ENCODE results near the gene MAPT. TPM values are rescaled to one million over a fixed set of nuclear protein-coding genes. Genes with fewer than 3 reads are reported as not detected.

The MAPT gene
- total RNA-seq, 1 experiment from 2014 or later: 8.3 TPM

DNA sequence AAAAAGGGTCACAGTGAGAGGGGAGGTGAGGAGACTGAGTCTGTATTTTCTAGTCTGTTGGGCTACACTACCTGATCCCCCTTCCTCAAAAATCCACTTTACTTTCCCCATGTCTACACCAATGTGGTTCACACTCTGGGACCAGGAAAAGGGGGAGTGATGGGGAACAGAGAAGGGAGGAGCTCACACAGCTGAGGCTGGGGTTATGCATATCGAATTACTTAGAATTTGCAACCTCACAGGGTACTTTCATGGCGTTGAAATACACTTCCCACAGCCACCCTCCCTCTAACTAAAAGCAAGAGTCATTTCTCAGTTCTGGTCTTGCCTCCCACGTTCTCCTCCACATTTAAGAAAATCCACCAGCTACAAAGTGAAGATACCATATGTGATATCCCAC is 14.1 kb downstream of the MAPT start:
- H3K4me1 ChIP-seq (ENCODE audit: insufficient read depth, low read length, poor library complexity, severe bottlenecking): peaks cover 14% of the 10 kb centered on the region
- intact Hi-C loops (cut with micrococcal nuclease; ENCODE audit: unreplicated experiment): no loop called here
- BruUV-seq (replicated peaks): no TSS peak
- H3K4me3 ChIP-seq (ENCODE audit: low read depth, low read length, poor library complexity, severe bottlenecking): no peak overlapping the region
- no peak for DNase-seq (ENCODE audit: low spot score)
- TF ChIP-seq, protein P1, sequence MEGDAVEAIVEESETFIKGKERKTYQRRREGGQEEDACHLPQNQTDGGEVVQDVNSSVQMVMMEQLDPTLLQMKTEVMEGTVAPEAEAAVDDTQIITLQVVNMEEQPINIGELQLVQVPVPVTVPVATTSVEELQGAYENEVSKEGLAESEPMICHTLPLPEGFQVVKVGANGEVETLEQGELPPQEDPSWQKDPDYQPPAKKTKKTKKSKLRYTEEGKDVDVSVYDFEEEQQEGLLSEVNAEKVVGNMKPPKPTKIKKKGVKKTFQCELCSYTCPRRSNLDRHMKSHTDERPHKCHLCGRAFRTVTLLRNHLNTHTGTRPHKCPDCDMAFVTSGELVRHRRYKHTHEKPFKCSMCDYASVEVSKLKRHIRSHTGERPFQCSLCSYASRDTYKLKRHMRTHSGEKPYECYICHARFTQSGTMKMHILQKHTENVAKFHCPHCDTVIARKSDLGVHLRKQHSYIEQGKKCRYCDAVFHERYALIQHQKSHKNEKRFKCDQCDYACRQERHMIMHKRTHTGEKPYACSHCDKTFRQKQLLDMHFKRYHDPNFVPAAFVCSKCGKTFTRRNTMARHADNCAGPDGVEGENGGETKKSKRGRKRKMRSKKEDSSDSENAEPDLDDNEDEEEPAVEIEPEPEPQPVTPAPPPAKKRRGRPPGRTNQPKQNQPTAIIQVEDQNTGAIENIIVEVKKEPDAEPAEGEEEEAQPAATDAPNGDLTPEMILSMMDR (conservative IDR thresholded peaks at IDR 0.05; ENCODE audit: low read depth, low read length): no peak
- no peak for TF ChIP-seq EZH2 (IDR thresholded peaks at IDR 0.05; ENCODE audit: borderline replicate concordance, low read depth, low read length, poor library complexity, severe bottlenecking)
- no peaks in the 10 kb centered on the region for H3K27me3 ChIP-seq (replicated peaks; ENCODE audit: insufficient read depth, low read depth, low read length, poor library complexity)
- ChIA-PET POLR2A (ENCODE audit: low non-redundant PET) (no interaction called here), CTCF (no interaction called here)
- no peak overlapping the region for H3K27ac ChIP-seq (ENCODE audit: low read depth, low read length, poor library complexity, severe bottlenecking)
- H3K36me3 ChIP-seq (ENCODE audit: insufficient read depth, low read length, poor library complexity, severe bottlenecking): no peaks in the 10 kb centered on the region
- no peaks in the 10 kb centered on the region for H3K9me3 ChIP-seq (ENCODE audit: low read depth, low read length, poor library complexity, severe bottlenecking)

DNA sequence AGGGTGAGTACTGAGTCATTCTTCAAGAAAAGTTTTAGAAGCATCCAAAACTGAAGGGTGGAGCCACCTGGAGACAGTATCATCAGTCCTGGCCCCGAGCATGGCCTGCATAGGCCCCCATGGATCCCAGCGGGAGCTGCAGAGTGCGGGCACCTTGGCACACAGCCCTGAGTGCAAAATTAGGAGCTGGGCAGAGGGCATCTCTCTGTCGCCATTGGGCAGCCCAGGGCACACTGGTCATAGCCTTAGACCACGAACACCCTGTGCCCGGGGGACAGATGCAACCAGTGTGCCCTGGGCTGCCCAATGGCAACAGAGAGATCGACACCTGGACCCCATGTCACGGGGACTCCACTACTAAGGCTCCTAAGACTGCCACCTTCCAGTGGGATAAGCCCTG is 14.6 kb downstream of the MAPT start:
- Histone ChIP-seq H3K27ac (ENCODE audit: low read depth, low read length, poor library complexity, severe bottlenecking) (no peak overlapping the region), H3K9me3 (ENCODE audit: low read depth, low read length, poor library complexity, severe bottlenecking) (no peaks in the 10 kb centered on the region), H3K4me1 (ENCODE audit: insufficient read depth, low read length, poor library complexity, severe bottlenecking) (peaks cover 14% of the 10 kb centered on the region), H3K4me3 (ENCODE audit: low read depth, low read length, poor library complexity, severe bottlenecking) (no peak overlapping the region), H3K36me3 (ENCODE audit: insufficient read depth, low read length, poor library complexity, severe bottlenecking) (no peaks in the 10 kb centered on the region), H3K27me3 (replicated peaks; ENCODE audit: insufficient read depth, low read depth, low read length, poor library complexity) (no peaks in the 10 kb centered on the region)
- CTCF ChIA-PET: no interaction called here
- BruUV-seq (replicated peaks): no TSS peak
- POLR2A ChIA-PET (ENCODE audit: low non-redundant PET): no interaction called here
- DNase-seq (ENCODE audit: low spot score): no peak
- no peak for TF ChIP-seq EZH2 (IDR thresholded peaks at IDR 0.05; ENCODE audit: borderline replicate concordance, low read depth, low read length, poor library complexity, severe bottlenecking)
- TF ChIP-seq, protein P1 (conservative IDR thresholded peaks at IDR 0.05; ENCODE audit: low read depth, low read length): no peak
- intact Hi-C loops (cut with micrococcal nuclease; ENCODE audit: unreplicated experiment): no loop called here

DNA sequence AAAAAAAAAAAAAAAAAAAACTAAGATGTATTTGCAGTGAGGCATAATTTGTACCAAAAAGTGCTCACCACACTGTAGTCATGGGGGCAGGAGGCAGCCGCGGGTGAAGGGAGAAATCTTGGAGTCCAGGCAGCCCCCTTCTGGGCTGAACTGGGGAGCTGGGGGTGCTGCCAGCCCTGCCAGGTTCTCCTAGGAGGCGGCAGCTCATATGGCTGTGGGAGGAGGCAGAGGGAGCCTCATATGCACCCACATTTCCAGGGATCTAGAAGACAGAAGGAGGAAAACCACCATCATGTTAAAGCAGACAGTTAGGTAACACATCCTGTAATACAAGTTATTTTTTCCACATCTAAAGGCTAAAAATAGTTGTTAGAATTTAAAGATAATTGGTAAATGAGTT is 16.3 kb downstream of the MAPT start:
- H3K27me3 ChIP-seq (replicated peaks; ENCODE audit: insufficient read depth, low read depth, low read length, poor library complexity): no peaks in the 10 kb centered on the region
- BruUV-seq (replicated peaks): no TSS peak
- no peaks in the 10 kb centered on the region for H3K36me3 ChIP-seq (ENCODE audit: insufficient read depth, low read length, poor library complexity, severe bottlenecking)
- no peak overlapping the region for H3K27ac ChIP-seq (ENCODE audit: low read depth, low read length, poor library complexity, severe bottlenecking)
- intact Hi-C loops (cut with micrococcal nuclease; ENCODE audit: unreplicated experiment): no loop called here
- no peak for TF ChIP-seq EZH2 (IDR thresholded peaks at IDR 0.05; ENCODE audit: borderline replicate concordance, low read depth, low read length, poor library complexity, severe bottlenecking)
- TF ChIP-seq, protein P1 (conservative IDR thresholded peaks at IDR 0.05; ENCODE audit: low read depth, low read length): no peak
- CTCF ChIA-PET: no interaction called here
- POLR2A ChIA-PET (ENCODE audit: low non-redundant PET): no interaction called here
- H3K4me1 ChIP-seq (ENCODE audit: insufficient read depth, low read length, poor library complexity, severe bottlenecking): peaks cover 13% of the 10 kb centered on the region
- DNase-seq (ENCODE audit: low spot score): no peak
- H3K4me3 ChIP-seq (ENCODE audit: low read depth, low read length, poor library complexity, severe bottlenecking): no peak overlapping the region
- no peaks in the 10 kb centered on the region for H3K9me3 ChIP-seq (ENCODE audit: low read depth, low read length, poor library complexity, severe bottlenecking)

Data from A673 (cell line).